ENCODE measurements around the gene CA14.

- TF ChIP-seq CTCF (conservative IDR thresholded peaks at IDR 0.05; ENCODE audit: low read depth, low read length), result no peak
- TF ChIP-seq EZH2 (IDR thresholded peaks at IDR 0.05; ENCODE audit: borderline replicate concordance, low read depth, low read length, poor library complexity, severe bottlenecking), result no peak
These were observed 36.1 kb downstream of the CA14 start, which contains the start of gene MRPS21 for GRCh38 chr1:150293433-150294253.

Data from A673 (cell line).